HEK293T (cell line): Measurements from ENCODE around the gene ACADVL.
"Not testable (repeated sequence)": the region's sequence is repeated elsewhere in the genome, so short reads cannot be mapped to it uniquely, and the experiment has no call there.

ENCODE experiments used
- CTCF ChIA-PET: fragments of 350-600 bp; formaldehyde crosslinking; extraction: SDS; loops from one replicate; lab custom pipeline; 2021; ENCODE audit warnings: antibody characterized with exemption, inconsistent platforms; lab: Yijun Ruan, JAX
- POLR2A ChIA-PET: fragments of 350-600 bp; formaldehyde crosslinking; extraction: SDS; loops from one replicate; lab custom pipeline; 2020; ENCODE audit warnings: antibody characterized with exemption, inconsistent platforms; lab: Yijun Ruan, JAX
- DNase-seq: peaks from one replicate; pipeline ENCODE4 v3.0.0; 2012; ENCODE audit warnings: mixed read lengths; ENCODE audit errors: extremely low spot score
- ARNT ChIP-seq: fragments of 450-650 bp; IDR thresholded peaks from 2 replicates; pipeline ENCODE4 v1.6.1; 2017; ENCODE audit warnings: mild to moderate bottlenecking
- BHLHE40 ChIP-seq: fragments of 450-650 bp; IDR thresholded peaks from 2 replicates; pipeline ENCODE4 v1.6.1; 2016; ENCODE audit warnings: mild to moderate bottlenecking, moderate library complexity, borderline replicate concordance
- CTBP1 ChIP-seq: fragments of 450-650 bp; IDR thresholded peaks from 2 replicates; pipeline ENCODE4 v1.6.1; 2016; ENCODE audit warnings: borderline replicate concordance
- ELF4 ChIP-seq: fragments of 450-650 bp; IDR thresholded peaks from 2 replicates; pipeline ENCODE4 v1.6.1; 2017; ENCODE audit warnings: antibody characterized with exemption
- FOXA1 ChIP-seq: fragments of 450-650 bp; IDR thresholded peaks from 2 replicates; pipeline ENCODE4 v1.6.1; 2016; ENCODE audit warnings: mild to moderate bottlenecking
- FOXK2 ChIP-seq: fragments of 450-650 bp; IDR thresholded peaks from 2 replicates; pipeline ENCODE4 v1.6.1; 2016; ENCODE audit warnings: mild to moderate bottlenecking
- FOXM1 ChIP-seq: fragments of 450-650 bp; IDR thresholded peaks from 2 replicates; pipeline ENCODE4 v1.6.1; 2017; ENCODE audit warnings: mild to moderate bottlenecking, borderline replicate concordance
- HDGF ChIP-seq: fragments of 450-650 bp; IDR thresholded peaks from 2 replicates; pipeline ENCODE4 v1.6.1; 2017; ENCODE audit warnings: antibody characterized with exemption, borderline replicate concordance
- L3MBTL2 ChIP-seq: fragments of 450-650 bp; conservative IDR thresholded peaks from 2 replicates; pipeline ENCODE4 v1.6.1; 2016; ENCODE audit warnings: mild to moderate bottlenecking
- LEF1 ChIP-seq: fragments of 450-650 bp; IDR thresholded peaks from 2 replicates; pipeline ENCODE4 v1.6.1; 2017; ENCODE audit warnings: mild to moderate bottlenecking, borderline replicate concordance
- NFRKB ChIP-seq: fragments of 450-650 bp; IDR thresholded peaks from 2 replicates; pipeline ENCODE4 v1.6.1; 2016; ENCODE audit warnings: mild to moderate bottlenecking, moderate library complexity
- PKNOX1 ChIP-seq: fragments of 450-650 bp; IDR thresholded peaks from 2 replicates; pipeline ENCODE4 v1.6.1; 2016
- SP1 ChIP-seq: fragments of 450-650 bp; IDR thresholded peaks from 2 replicates; pipeline ENCODE4 v1.6.1; 2017
- SUZ12 ChIP-seq: fragments of 450-650 bp; IDR thresholded peaks from 2 replicates; pipeline ENCODE4 v1.6.1; 2016; ENCODE audit warnings: mild to moderate bottlenecking
- TARDBP ChIP-seq: fragments of 450-650 bp; IDR thresholded peaks from 2 replicates; pipeline ENCODE4 v1.6.1; 2016
- ZNF384 ChIP-seq: fragments of 450-650 bp; IDR thresholded peaks from 2 replicates; pipeline ENCODE4 v1.6.1; 2016

ACADVL gene

GRCh38 chr17:7179317-7180254 lies 40.2 kb upstream of the ACADVL start, which contains the start of gene ASGR1:
ASGR1 (minus strand) TSS chr17:7179370; CDS start chr17:7178563, 807 bp downstream.
- ChIA-PET CTCF (interaction anchor here (1.8 to 3.6 kb wide), 2 partner anchors 14 to 134 kb away, joined by 4 to 25 read pairs; no protein-coding TSS in a partner anchor), POLR2A (interaction anchor here (1.0 to 2.5 kb wide), 2 partner anchors 11 to 144 kb away, joined by 3 to 8 read pairs; partner anchors contain the start of gene SLC16A13)
- TF ChIP-seq TARDBP = no peak
- TF ChIP-seq BHLHE40 = no peak
- no peak for TF ChIP-seq L3MBTL2
- no peak for TF ChIP-seq ELF4
- TF ChIP-seq CTBP1 = no peak
- no peak for TF ChIP-seq NFRKB
- no peak for TF ChIP-seq LEF1
- no peak for TF ChIP-seq HDGF
- TF ChIP-seq FOXA1 = no peak
- no peak for TF ChIP-seq FOXM1
- TF ChIP-seq ARNT = no peak
- TF ChIP-seq PKNOX1 = no peak
- TF ChIP-seq SUZ12 = no peak
- no peak for TF ChIP-seq SP1
- no peak for TF ChIP-seq FOXK2
- TF ChIP-seq ZNF384 = no peak
- no peak for DNase-seq

- CTCF ChIA-PET = interaction anchor here (0.6 kb wide), 1 partner anchor 1713 kb away, joined by 3 read pairs; no protein-coding TSS in a partner anchor
- DNase-seq, POLR2A ChIA-PET: not testable (repeated sequence)
These were observed 37.6 kb upstream of the ACADVL start for GRCh38 chr17:7182101-7182500.

- ChIA-PET CTCF (interaction anchor here (0.7 kb wide), 1 partner anchor 558 kb away, joined by 3 read pairs; no protein-coding TSS in a partner anchor), POLR2A (no interaction called here)
- DNase-seq = no peak
- TF ChIP-seq BHLHE40 = no peak
- TF ChIP-seq FOXA1 = no peak
- TF ChIP-seq TARDBP = no peak
- no peak for TF ChIP-seq CTBP1
- TF ChIP-seq PKNOX1 = no peak
These were observed 36.2 kb upstream of the ACADVL start for GRCh38 chr17:7183433-7184090.

- no peak for DNase-seq
- no peak for TF ChIP-seq ZNF384
- TF ChIP-seq ARNT = no peak
- no peak for TF ChIP-seq NFRKB
- no peak for TF ChIP-seq BHLHE40
- no peak for TF ChIP-seq ELF4
- no peak for TF ChIP-seq SP1
- TF ChIP-seq L3MBTL2 = no peak
- no peak for TF ChIP-seq CTBP1
- TF ChIP-seq FOXK2 = no peak
- TF ChIP-seq SUZ12 = no peak
- TF ChIP-seq LEF1 = no peak
- TF ChIP-seq TARDBP = no peak
- no peak for TF ChIP-seq FOXA1
- TF ChIP-seq PKNOX1 = no peak
- no peak for TF ChIP-seq HDGF
- TF ChIP-seq FOXM1 = no peak
- ChIA-PET POLR2A (no interaction called here), CTCF (no interaction called here)
These were observed 35.6 kb upstream of the ACADVL start for GRCh38 chr17:7184091-7184488.

GRCh38 chr17:7184647-7185046 lies 35.1 kb upstream of the ACADVL start:
- POLR2A ChIA-PET = no interaction called here
- DNase-seq = no peak
- CTCF ChIA-PET = interaction anchor here (0.7 kb wide), 1 partner anchor 132 kb away, joined by 3 read pairs; no protein-coding TSS in a partner anchor
- TF ChIP-seq ARNT (no peak), LEF1 (no peak), BHLHE40 (no peak), NFRKB (no peak), HDGF (no peak), TARDBP (no peak), PKNOX1 (no peak), FOXK2 (no peak), ZNF384 (no peak)
